GM19455 (cell line): Measurements from ENCODE around the gene ERCC2.

Experiments
- ATAC-seq: cut with Tn5 transposase; IDR thresholded peaks from one replicate; pipeline ENCODE4 v1.9.1; 2021; ENCODE audit not compliant: unreplicated experiment

Gene ERCC2

DNA sequence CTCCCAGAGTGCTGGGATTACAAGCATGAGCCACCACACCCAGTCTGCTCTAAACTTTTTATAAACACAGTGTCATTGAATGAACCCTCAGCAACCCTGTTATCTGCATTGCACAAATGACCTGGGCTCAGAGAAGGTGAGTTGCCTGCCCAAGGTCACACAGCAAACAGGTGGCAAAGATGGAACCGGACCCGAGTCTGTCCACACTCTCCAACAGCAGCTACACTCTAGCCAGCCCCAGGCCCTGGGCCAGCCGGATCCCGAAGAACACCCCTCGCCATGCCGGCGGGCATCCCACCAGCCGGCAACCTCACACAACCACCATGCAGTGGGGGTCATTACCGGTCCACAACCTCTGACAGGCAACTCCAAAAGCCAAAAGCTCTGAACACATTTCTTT lies 14.5 kb downstream of the ERCC2 start:
- no peak for ATAC-seq

DNA sequence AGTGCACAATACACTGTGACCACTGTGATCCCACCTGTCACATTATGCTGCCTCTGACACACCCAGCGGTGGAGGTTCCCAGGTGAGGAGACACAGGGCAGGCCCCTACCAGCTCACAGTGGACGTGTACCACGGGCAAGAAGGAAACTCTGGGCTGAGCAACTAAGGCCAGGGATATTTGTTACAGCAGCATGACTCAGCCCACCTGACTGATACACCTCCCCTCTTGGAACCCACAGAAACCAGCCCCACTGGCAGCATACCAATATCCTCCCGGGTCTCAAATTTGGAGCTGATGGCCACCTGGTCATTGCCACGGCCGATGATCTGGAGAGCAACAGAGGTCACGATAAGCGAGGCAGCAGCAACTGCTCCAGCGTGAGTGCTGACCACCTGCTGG lies 15.0 kb downstream of the ERCC2 start:
- ATAC-seq = no peak

DNA sequence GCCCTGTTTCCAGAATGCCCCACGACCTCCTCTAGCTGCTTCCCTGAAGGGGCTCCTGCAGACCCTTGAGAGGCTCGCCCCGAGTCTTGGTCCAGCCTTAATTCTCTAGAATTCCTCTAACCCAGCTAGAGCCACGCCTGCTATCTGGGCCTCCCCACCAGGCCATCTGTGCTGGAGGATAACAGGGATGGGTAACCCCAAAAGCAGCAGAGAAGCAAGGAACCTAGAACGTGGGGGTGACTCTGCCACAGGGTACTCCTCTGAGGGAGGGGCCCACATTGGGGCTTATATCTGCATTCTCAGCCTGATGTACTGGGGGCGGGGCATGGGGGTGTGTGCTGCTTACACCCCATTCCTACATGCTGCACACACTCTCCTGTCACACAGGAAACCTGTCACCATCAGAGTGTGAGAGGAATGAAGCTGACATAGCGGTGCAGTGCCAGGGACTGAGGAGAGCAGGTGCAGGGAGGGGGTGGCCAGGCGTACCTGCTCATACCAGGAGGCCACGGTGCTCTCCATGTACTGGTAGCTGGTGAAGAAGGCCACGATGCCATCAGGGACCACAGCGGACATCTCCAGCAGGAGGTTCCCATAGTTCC lies 16.0 kb downstream of the ERCC2 start:
- no peak for ATAC-seq

DNA sequence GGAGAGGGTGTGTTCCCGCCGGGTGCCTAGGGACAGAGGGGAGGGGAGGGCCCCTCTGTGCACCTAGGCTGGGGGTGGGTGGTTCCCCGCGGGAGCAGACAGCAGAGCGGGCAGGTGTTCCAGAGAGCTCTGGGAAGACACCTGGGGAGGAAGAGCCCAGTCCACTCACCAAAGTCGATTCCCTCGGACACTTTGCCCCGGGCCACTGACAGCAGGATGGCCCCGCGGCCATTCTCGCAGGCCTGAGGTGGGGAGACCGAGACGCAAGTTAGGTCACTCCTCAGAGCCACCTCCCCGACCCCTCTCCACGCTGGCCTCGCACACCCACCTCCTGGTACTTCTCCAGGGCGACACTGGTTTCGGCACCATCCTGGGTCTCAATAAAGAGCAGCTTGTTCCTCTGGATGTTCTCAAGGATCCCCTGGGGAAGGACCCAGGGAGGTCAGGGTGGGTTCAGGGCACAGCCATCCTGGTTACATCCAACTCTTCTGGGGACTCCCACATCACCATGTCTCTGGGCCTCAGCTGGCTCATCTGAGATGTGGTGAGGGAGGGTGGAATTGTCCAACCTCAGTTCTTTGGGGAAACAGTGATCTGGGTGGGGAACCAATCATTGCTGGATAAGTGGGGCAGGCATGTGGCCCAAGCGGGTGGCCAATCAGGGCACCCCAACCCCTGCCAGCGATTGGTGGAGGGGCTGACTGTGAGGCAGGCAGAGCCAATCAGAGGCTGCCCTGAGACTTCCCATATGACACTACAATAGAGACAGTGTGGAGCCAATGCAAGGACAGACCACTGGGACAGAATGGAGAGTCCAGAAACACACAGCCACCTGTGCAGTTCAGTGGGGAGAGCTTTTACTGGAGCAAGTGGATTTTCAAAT lies 17.2 kb downstream of the ERCC2 start:
- ATAC-seq = no peak

DNA sequence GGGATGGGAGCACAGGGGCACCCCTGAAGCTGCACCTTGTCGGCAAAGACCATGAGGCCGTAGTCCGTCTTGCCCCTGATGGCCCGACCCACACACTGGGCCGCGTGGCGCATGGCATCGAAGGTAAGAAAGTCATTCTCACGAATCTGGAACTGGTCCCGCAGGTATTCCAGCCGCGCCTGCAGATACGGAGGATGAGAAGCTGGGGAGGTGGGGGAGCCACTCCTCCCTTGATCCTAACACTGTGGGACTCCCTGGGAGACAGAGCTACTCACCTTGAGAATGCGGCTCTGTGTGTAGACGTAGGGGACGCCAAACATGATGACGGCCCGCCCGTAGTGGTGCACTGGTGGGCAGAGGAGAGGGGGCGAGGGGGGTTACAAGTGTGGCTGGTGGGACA lies 17.9 kb downstream of the ERCC2 start:
- no peak for ATAC-seq

DNA sequence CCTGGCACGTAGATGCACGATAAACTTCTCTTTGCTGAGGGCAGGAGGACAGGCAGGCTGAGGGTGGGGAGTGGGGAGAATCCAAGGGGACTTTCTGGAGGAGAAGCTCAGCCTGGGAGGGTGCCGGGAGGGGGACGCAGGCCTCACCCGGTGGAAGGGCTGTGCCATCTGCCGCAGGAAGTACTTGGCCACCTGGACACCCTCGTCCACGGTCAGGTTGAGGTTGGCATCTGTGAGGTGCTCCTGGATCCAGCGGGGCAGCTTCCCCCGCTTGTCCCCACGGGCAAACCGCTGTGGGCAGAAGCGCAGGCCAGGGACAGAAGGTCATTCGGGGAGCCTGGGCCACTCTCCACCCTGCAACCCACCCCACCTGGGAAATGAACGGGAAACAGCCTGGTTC lies 18.3 kb downstream of the ERCC2 start:
- no peak for ATAC-seq

DNA sequence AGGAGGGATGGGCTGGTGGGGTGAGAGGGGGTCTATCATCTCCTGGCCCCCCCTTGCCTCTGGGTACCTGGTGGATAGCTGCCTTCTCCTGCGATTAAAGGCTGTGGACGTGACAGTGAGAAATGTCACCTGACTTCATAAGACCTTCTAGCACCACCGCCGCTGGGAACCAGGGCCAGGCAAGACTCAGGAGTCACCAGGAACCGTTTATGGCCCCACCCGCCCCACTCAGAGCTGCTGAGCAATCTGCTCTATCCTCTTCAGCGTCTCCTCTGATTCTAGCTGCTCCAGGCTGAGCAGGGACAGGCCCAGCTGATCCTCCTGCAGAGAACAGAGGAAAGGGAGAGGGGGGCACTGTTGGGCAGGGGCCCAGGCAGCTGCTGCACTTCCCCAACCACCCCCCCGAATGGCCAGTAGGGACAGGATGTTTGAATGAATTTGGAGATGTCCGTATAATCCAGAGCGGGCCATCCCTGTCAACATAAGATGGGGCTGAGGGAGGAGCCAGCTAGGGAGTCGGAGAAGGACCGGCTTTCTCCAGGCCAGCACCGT lies 18.9 kb downstream of the ERCC2 start:
- ATAC-seq = no peak

DNA sequence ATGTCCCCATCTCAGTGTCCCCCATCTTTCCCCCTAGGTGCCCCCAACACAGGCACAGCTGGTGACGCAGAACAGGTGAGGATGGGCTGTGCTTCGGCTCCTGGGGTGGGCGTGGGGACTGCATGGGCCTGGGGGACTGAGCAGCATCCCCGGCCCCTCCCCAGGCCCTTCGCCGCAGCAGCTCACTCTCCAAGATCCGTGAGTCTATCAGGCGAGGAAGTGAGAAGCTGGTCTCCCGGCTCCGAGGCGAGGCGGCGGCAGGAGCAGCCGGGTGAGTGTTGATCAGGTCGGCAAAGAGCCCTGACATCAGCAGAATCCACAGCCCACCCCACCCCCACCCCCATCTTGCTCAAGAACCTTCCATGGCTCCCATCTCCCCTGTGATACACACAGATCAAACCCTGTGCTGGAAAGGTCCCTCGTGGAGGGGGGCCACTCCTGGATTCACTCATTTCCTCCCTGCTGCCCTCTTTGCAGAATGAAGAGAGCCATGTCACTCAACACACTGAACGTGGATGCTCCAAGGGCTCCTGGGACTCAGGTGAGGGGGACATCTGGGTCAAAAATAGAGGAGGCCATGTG lies 19.8 kb downstream of the ERCC2 start:
- ATAC-seq = no peak

DNA sequence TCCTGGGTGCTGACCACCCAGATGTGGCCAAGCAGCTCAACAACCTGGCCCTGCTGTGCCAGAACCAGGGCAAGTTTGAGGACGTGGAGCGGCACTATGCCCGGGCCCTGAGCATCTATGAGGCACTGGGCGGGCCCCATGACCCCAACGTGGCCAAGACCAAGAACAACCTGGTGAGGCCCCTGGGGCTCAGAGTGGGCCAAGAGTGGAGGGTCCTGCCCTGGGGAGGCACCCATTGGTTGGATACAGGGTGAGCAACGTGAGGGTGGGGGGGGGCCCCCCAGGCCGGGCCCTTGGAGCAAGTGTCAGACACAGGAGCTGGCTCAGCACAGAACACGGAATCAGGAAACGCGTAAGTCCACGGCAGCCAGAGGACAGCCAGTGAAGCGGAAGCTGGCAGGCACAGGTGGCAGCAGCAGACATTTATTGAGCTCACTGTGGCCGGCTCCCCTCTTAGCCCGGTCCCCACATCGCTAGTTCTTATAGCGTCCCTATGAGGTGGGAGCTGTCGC lies 20.9 kb downstream of the ERCC2 start:
- no peak for ATAC-seq

DNA sequence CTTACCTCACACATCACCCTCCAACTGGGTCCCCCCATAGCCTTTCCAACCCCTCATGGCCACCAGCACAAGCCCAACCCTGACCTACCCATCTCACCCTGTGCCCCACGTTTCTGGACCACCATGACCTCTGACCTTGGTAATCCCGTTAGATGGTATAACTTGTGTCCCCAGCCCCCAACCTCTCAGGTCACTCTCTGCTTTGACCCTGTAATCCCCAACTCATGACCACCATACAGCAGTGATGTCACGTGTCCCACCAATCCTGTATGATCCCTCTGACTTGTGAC lies 21.3 kb downstream of the ERCC2 start:
- ATAC-seq = no peak

DNA sequence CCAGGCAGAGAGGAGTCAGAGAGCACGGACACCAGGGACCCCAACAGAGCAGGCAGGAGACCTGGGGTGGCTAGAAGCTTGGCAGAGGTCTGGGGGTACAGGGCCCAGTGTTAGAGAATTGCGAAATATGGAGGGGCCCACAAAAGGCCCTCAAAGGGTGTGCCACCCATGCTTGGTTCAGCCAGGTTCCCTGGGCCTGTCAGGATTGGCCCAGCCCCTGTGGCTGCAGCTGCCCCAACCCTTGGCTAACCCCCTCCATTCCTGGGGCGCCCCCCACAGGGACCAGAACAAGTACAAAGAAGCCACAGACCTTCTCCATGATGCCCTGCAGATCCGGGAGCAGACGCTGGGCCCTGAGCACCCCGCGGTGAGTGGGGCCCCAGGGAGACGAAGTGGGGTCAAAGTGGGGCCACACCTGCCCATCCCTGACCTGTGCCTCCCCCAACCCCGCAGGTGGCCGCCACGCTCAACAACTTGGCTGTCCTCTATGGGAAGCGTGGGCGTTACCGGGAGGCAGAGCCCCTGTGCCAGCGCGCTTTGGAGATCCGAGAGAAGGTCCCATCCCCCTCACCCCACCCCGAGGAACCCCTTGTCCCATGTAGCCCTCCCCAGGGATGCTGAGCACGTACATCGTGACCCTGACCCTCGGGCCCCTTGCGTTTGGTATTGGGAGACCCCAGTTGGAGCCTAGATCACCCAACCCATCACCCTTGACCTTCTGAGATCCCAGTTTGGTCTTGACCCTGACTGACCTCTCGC lies 21.8 kb downstream of the ERCC2 start:
- no peak for ATAC-seq

DNA sequence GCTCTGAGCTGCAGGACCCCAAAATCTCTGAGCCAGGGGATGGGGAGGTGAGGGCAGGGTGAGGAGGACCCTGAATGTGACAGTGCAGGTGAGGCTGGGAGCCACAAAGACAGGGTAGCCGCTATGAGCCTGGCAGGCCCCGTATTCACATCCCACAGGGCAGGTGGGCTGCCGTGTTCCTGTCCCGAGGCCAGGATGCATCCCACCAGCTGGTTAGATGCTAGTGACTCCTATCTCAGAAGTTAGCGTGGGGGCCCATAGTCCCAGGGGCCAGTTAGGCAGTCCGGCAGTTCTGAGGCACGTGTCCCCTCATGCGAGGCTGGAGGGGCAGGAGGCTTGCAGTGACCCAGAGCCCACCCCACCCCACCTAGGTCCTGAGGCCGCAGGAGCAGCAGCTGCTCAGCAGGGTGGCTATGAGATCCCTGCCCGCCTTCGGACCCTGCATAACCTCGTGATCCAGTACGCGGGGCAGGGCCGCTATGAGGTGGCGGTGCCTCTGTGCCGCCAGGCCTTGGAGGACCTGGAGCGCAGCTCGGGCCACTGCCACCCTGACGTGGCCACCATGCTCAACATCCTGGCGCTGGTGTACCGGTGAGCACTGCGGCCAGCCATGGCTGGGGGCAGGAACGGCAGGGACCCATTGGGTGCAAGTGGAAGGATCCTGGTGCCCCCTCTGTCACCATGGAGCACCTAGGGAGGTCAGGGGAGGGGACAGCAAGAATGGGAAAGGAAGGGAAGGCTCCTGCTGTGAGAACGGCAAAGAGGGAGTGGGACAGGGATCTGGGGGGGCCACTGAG lies 22.6 kb downstream of the ERCC2 start:
- no peak for ATAC-seq

DNA sequence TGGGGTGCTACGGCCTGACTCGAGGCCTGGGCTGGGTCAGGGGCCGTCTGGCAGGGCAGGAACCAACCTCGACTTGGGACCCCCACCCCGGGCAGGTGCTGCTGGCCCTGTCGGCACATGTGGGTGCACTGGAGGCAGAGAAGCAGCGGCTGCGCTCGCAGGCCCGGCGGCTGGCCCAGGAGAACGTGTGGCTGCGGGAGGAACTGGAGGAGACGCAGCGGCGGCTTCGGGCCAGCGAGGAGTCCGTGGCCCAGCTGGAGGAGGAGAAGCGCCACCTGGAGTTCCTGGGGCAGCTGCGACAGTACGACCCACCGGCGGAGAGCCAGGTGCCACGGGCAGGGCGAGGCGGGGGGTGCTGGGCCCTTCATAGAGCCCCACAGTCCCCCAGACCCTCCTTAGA lies 23.9 kb downstream of the ERCC2 start:
- ATAC-seq = no peak

DNA sequence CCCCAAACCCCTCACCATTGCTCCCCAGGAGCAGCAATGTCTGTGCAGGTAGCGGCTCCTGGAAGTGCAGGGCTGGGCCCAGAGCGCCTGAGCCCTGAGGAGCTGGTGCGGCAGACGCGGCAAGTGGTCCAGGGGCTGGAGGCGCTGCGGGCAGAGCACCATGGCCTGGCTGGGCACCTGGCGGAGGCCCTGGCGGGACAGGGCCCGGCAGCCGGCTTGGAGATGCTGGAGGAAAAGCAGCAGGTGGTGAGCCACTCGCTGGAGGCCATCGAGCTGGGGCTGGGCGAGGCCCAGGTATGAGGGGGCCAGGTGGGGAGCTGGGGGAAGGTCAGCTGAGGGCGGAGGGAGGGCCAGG lies 24.9 kb downstream of the ERCC2 start:
- ATAC-seq = no peak

DNA sequence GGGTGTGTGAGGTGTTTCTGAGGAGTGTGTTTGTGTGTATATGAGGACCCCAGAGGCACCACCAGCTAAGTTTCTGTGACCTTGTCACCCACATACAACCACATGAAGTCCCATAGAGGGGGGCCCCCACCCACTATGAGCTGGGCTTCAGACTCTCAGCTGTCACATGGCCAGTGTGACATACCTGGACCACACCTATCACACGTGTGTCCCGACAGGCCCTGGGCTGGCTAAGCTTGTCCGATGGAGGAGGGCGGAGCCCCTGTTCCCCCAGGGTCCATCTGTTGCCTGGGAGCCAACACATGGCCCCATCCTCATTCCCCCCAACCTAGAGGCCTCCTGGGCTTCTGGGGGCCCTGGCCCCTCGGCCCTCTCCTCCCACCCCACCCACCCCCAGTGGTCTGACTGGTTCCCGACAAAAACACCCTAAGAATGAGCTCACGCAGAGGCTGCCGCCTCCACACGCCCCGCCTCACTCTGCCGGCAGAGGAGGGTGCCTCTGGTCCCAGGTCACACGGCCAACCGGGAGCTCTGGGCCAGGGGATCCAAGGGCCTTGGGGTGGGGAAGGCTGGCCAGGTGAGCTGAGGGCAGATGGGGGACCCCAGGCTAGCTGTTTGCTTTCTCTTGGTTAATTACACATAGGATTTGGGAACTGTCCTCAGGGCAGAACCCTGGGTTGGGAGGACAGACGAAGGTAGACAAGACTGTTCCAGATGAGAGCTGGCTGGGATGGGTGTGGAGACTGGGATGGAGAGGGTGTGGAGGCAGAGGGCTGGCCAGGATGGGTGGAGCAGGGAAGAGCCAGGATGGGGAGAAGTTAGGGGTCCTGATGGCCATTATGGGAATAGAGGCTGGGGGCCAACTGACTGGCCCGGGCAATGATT lies 25.5 kb downstream of the ERCC2 start:
- no peak for ATAC-seq

DNA sequence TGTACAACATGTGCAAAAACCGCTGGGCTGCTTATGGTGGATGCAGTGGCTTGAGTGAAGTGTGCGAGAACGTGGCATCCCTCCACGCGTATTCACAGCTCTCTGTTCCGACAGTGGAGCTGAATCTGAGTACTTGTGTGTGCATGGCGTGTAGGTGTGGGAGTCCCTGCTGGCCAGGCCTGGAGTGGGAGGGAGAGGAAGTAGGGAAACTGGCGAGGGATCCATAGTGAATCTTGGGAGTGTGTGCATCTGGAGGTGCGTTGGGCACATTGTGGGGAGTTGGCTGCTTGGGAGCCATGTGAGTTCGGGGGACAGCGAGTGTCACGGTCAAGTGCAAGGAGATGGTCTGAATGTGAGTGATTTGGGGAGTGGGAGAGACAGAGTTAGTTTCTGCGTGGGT lies 27.5 kb downstream of the ERCC2 start:
- ATAC-seq = no peak

DNA sequence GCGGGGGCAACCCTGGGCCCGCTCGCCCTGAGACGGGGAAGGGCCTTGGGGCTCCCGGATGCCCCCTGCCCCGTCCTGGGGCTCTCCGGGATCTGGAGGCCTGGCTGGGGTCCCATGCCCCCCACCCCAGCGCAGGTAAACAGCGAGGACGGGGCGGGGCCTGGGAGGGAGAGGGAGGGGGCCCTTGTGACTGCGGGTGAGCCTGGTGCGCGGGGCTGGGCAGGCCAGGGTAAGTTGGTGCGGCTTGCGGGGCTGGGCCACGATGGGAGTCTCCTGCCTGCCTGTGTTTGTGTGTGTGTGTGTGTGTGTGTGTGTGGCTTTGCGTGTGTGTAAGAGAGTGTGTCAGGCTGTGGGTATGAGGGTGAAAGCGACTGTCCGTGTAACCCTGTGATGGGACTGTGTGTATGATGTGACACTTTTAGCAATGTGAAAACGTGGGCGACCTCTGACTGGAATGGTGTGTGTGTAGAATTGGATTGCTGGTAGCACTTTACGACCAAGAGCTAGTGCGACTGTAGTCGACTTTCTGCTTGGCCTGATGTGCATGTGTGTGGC lies 29.4 kb downstream of the ERCC2 start:
- ATAC-seq = no peak

DNA sequence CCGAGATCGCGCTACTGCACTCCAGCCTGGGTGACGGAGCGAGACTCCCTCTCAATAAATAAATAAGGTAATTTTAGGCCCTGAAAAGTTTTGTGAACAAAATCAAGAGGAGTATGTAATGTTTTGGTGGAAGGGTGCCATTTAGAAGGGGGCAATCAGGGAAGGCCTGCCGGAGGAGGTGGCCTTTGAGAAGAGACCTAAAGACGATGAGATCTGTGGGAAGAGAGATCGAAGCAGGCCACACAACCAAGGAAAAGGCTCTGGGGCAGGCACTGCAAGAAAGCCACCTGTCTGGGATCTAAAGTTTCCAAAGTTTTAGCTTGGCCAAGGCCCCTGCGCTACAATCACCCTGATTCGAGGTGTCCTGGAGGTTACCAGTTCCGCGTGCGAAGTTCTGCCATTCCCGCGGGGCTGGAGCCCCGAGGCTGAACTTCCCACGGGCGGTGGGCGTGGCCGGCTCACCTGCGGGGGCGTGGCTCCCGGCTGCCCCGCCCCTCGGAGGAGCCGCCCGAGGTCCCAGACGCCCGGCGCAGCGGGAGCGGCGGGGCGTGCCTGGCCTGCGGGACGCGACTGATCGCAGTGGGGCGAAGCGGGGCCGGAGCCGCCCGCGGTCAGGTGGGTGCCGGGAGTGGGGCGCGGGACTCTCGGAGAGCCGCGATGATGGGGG lies 30.0 kb downstream of the ERCC2 start, which contains the start of gene KLC3:
KLC3 (plus strand) TSS at position 519 of the 667 bp plus-strand sequence. CDS start 4,792 bp downstream, outside the sequence.
- ATAC-seq = no peak

DNA sequence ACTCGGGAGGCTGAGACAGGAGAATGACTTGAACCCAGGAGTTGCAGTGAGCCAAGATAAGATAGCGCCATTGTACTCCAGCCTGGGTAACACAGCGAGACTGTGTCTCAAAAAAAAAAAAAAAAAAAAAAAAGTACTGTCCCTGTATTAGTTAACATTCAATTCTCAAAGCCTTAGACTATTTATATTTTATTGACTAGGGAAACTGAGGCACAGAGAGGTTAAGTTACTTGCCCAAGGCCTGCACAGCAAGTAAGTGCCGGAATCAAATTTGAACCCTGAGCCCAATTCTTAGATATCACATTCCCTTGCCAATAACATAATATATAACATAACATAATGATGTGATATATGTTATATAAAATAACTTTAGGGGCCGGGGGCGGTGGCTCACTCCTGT lies 30.7 kb downstream of the ERCC2 start:
- no peak for ATAC-seq
